ENCODE results near the gene NSMF.

Gene NSMF

DNA sequence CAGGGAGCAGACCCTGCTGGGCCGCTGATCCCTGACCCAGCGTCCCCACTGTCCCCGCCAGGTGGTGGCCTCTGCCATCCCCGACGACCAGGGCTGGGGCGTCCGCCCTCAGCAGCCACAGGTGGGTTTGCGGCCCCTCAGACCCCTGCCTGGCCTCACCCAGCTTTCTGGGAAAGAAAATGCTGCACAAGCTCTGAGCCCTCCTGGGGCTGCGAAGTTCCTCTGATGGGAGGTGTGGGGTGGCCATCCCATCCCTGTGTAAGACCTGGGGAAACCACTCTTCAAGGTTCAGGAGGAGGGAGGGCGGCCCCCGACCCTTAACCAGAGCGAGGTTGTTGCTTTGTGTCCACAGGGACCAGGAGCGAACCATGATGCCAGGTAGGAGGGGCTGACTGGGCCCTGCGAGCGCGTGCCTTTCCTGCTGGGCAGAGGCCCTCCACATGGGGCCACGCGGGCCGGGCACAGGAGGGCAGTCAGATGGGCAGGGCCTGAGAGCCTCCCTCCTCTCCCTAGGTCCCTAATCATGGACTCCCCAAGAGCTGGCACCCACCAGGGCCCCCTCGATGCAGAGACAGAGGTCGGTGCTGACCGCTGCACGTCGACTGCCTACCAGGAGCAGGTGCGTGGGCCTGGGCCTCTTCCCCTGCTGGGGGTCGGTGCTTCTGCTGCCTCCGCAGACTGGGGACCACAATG lies 28.3 kb downstream of the NSMF start:
- Histone ChIP-seq H3K4me1 (ENCODE audit: insufficient read depth, low read length) (no peaks in the 10 kb centered on the region; the same call in 1 of the 2 replicates), H3K36me3 (ENCODE audit: insufficient read depth, low read length) (no peaks in the 10 kb centered on the region), H3K9me3 (ENCODE audit: control insufficient read depth, insufficient read depth, low read length) (no peaks in the 10 kb centered on the region), H3K9ac (ENCODE audit: low read depth, low read length) (no peak overlapping the region)

DNA sequence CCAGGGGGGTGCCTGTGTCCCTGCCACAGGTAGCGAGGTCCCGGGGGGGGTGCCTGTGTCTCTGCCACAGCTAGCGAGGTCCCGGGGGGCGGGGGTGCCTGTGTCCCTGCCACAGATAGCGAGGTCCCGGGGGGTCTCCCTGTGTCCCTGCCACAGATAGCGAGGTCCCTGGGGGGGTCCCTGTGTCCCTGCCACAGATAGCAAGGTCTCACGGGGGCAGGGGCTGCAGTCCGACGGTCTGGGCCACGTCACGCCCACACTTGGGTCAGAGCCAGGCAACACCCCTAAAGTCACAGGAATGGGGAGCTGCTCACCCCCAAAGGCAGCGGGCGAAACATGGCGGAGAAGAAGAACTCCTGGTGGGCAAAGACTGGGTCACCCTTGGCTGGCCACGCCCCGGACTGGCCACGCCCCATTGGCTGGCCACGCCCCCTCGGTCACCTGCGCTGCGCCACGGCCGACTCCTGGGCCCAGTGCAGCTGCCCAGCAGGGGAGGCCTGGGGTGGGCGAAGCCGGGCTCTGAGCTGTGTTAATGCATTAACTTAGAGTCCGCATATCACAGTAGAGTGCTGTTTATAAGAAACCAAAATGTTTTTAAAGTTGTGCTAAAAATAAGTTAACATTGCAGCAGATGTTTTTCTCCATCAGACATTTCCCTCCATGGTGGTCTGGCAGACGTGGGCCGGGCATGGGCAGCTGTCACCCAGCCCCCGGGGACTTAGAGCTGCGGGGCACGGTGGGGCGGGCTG lies 29.0 kb downstream of the NSMF start:
- no peaks in the 10 kb centered on the region for H3K9me3 ChIP-seq (ENCODE audit: control insufficient read depth, insufficient read depth, low read length)
- H3K4me1 ChIP-seq (ENCODE audit: insufficient read depth, low read length), result no peaks in the 10 kb centered on the region; the same call in 1 of the 2 replicates
- no peaks in the 10 kb centered on the region for H3K36me3 ChIP-seq (ENCODE audit: insufficient read depth, low read length)
- no peak overlapping the region; the same call in 1 of the 2 replicates for H3K9ac ChIP-seq (ENCODE audit: low read depth, low read length)

GRCh38 chr9:137429546-137429890 lies 29.6 kb downstream of the NSMF start:
- H3K36me3 ChIP-seq (ENCODE audit: insufficient read depth, low read length), result no peaks in the 10 kb centered on the region
- H3K9ac ChIP-seq (ENCODE audit: low read depth, low read length), result no peak overlapping the region
- no peaks in the 10 kb centered on the region for H3K9me3 ChIP-seq (ENCODE audit: control insufficient read depth, insufficient read depth, low read length)
- no peaks in the 10 kb centered on the region; the same call in 1 of the 2 replicates for H3K4me1 ChIP-seq (ENCODE audit: insufficient read depth, low read length)

DNA sequence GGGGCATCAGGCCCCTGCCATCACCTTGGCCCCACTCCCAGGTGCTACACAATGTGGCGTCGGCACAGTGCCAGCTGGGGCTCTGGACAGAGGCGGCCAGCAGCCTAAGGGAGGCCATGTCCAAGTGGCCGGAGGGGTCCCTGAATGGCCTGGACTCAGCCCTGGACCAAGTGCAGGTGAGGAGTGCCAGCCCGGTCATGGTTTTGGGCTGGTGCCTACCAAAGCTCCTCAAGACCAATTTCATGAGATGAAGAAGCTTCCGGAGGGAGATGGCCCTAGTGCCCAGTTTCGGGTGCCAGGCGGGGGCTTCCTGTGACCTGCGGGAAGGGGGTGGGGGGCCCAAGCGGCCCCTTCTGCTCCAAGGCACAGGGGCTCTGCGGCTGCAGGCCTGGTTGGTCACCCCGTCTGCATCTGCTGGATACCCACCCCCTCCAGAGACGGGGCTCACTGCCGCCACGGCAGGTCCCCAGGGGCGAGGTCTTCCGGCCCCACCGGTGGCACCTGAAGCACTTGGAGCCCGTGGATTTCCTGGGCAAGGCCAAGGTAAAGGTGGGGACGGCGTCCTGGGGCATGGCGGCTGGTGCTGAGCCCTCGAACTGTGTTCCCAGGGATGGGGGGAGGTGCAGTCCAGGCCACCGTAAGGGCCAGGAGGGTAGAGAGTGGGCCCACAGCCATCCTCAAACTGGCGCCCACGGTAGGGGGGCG lies 30.1 kb downstream of the NSMF start:
- Histone ChIP-seq H3K4me1 (ENCODE audit: insufficient read depth, low read length) (no peaks in the 10 kb centered on the region; the same call in 1 of the 2 replicates), H3K36me3 (ENCODE audit: insufficient read depth, low read length) (no peaks in the 10 kb centered on the region), H3K9me3 (ENCODE audit: control insufficient read depth, insufficient read depth, low read length) (no peaks in the 10 kb centered on the region), H3K9ac (ENCODE audit: low read depth, low read length) (no peak overlapping the region)

DNA sequence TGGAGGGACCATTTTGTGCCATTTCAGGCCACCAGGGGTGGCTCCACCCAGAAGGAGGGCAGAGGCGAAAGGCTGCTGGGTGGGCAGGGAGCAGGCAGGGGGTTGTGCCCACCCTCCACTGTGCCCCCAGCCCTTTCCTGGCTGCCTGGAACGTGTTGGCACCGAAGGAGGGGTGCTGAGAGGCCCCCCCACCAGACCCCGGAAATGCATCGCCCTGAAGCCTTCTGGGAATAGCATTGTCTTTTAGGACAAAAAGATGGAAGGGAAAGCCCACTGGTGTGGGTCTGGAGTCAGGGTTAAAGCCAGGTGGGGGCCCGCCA lies 30.9 kb downstream of the NSMF start:
- Histone ChIP-seq H3K36me3 (ENCODE audit: insufficient read depth, low read length) (no peaks in the 10 kb centered on the region), H3K9me3 (ENCODE audit: control insufficient read depth, insufficient read depth, low read length) (no peaks in the 10 kb centered on the region), H3K9ac (ENCODE audit: low read depth, low read length) (no peak overlapping the region), H3K4me1 (ENCODE audit: insufficient read depth, low read length) (no peaks in the 10 kb centered on the region; the same call in 1 of the 2 replicates)

DNA sequence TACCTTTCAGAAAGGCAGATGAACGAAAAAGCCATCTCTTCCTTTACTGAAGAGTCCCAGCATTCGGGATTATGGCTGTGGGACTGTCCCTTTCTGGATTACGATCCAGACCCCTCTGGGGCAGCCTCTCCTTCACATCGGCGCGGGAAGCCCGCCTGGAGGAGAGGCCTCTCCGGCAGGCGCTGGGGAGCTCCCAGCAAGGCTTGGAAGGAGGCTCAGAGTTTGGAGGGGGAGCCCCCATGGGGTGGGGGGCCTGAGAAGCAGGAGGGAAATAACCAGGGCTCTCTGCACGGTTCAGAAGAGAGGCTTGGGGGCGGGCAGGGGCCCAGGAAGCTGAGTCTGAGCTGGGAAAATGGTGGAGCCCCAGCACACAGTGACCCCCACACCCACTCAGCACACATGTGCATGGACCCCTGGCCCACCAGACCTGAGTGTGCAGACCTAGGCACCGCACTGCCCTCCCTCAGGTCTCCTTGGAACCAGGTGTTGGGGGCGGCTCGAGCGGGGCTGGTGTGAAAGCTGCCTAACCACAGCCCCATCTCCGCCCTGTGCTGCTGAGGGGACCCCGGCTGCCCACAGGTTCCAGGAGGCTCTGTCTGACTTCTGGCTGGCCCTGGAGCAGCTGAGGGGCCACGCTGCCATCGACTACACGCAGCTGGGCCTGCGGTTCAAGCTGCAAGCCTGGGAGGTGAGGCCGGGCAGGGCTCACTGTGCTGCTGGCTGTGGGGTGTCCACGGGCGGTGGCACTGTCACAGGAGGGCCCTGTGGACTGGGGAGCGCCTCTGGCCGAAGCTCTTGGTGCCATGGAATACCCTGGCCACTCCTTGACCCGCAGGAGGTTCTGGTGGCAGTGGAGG lies 31.5 kb downstream of the NSMF start:
- H3K9me3 ChIP-seq (ENCODE audit: control insufficient read depth, insufficient read depth, low read length), result no peaks in the 10 kb centered on the region
- no peaks in the 10 kb centered on the region; the same call in 1 of the 2 replicates for H3K4me1 ChIP-seq (ENCODE audit: insufficient read depth, low read length)
- no peaks in the 10 kb centered on the region for H3K36me3 ChIP-seq (ENCODE audit: insufficient read depth, low read length)
- H3K9ac ChIP-seq (ENCODE audit: low read depth, low read length), result no peak overlapping the region

- Histone ChIP-seq H3K9ac (ENCODE audit: low read depth, low read length) (no peak overlapping the region), H3K36me3 (ENCODE audit: insufficient read depth, low read length) (no peaks in the 10 kb centered on the region), H3K9me3 (ENCODE audit: control insufficient read depth, insufficient read depth, low read length) (no peaks in the 10 kb centered on the region), H3K4me1 (ENCODE audit: insufficient read depth, low read length) (no peaks in the 10 kb centered on the region; the same call in 1 of the 2 replicates)
Measured at GRCh38 chr9:137426018-137426681, 33.0 kb downstream of the NSMF start.

GRCh38 chr9:137423514-137424291 lies 35.4 kb downstream of the NSMF start:
- no peaks in the 10 kb centered on the region for H3K9me3 ChIP-seq (ENCODE audit: control insufficient read depth, insufficient read depth, low read length)
- no peaks in the 10 kb centered on the region; the same call in 1 of the 2 replicates for H3K4me1 ChIP-seq (ENCODE audit: insufficient read depth, low read length)
- H3K36me3 ChIP-seq (ENCODE audit: insufficient read depth, low read length), result no peaks in the 10 kb centered on the region
- peak overlapping the region; percentile 74 for H3K9ac ChIP-seq (ENCODE audit: low read depth, low read length)

DNA sequence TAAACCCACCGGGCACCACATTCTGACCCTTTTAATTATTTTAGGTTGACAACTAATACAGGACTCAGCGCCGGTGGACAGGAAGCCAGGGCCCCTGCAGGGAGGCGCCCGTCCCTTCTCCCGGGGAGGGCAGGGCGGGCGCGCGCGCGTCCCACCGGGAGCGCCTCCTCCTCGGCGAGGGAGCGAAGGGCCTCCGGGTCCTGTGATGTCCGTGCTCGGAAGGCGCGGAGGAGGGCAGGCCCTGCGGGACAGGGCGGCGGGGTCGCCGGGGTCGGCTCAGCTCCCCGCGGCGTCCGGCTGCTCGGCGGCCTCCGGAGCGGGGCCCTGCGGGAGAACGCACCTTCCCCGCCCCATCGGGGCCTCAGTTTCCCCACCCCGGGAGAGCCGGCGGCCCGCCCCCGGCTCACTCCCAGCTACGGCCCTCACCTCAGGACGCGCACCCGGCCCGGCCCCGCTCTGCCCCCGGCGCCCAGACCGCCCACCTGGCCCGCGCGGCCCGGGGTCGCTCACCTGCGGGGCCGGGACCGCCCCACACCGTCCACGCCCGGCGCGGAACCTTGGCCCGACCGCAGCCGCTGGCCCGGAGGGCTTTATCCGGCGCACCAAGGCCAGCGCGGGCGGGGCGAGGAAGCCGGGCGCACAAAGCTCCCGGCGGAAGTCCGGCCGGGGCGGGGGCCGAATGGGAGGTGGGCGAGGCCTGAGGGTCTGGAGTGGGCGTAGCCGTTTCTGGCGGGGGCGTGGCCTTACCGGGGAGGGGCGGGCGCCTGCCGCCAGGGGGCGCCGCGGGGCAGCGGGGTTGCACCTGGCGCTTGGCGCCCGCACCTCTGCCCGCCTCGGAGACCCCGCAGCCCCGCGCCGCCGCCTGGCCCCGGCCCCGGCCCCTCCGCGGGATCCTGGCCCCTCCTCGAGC lies 36.3 kb downstream of the NSMF start, which contains the start of the genes EXD3 and NOXA1:
Gene EXD3, minus strand, starts transcription at position 559 of the 910 bp plus-strand sequence. CDS start 27,805 bp downstream, outside the sequence.
Gene NOXA1, plus strand, starts transcription at position 790 of the 910 bp plus-strand sequence. CDS start 137 bp downstream, outside the sequence.
- Histone ChIP-seq H3K36me3 (ENCODE audit: insufficient read depth, low read length) (no peaks in the 10 kb centered on the region), H3K9me3 (ENCODE audit: control insufficient read depth, insufficient read depth, low read length) (no peaks in the 10 kb centered on the region), H3K4me1 (ENCODE audit: insufficient read depth, low read length) (no peaks in the 10 kb centered on the region; the same call in 1 of the 2 replicates), H3K9ac (ENCODE audit: low read depth, low read length) (peak within 1 kb of the TSS; percentile 93)

- H3K4me1 ChIP-seq (ENCODE audit: insufficient read depth, low read length), result no peaks in the 10 kb centered on the region; the same call in 1 of the 2 replicates
- no peaks in the 10 kb centered on the region for H3K36me3 ChIP-seq (ENCODE audit: insufficient read depth, low read length)
- peak overlapping the region; percentile 93 for H3K9ac ChIP-seq (ENCODE audit: low read depth, low read length)
- H3K9me3 ChIP-seq (ENCODE audit: control insufficient read depth, insufficient read depth, low read length), result no peaks in the 10 kb centered on the region
Measured at GRCh38 chr9:137421838-137422603, 37.1 kb downstream of the NSMF start.

DNA sequence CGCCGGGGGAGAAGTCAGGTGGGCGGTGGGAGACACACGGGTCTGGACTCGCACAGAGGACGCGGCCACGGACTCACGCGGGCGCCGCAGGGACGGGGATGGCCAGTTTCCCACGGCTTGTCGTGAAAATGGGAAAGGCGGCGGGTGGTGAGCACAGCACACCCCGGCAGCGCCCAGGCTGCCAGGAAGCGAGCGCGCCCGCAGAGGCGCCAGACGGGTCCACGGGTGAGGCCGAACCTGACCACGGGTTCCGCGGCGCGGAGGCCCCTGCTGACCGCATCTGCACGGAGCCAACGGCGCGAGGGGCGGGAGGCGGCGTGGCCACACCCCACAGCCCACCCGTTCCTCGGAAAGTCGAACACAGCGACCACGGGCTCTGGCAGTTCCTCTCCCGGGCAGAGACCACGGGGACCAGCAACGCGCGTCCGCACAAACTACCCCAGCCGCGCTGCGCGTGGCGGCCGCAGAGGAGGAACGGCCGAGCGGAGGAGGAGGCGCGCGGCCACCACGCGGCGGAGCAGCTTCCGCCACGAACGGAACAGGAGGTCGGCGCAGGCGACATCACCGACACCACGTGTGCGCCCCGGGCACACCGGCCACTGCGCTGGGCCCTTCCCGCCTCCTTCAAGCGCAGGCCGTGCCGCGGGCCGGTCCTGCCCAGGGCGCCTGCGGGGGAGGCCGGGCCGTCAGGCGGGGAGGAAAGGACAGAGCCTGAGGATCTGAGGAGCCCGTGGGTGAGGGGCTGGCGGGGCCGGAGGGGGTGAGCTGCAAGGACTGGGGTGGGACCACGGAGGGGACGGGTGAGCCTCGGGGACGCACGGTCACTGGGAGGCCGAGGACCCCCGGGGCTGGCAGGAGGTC lies 41.7 kb downstream of the NSMF start:
- no peak overlapping the region for H3K9ac ChIP-seq (ENCODE audit: low read depth, low read length)
- H3K9me3 ChIP-seq (ENCODE audit: control insufficient read depth, insufficient read depth, low read length), result no peaks in the 10 kb centered on the region
- no peaks in the 10 kb centered on the region for H3K4me1 ChIP-seq (ENCODE audit: insufficient read depth, low read length)
- no peaks in the 10 kb centered on the region for H3K36me3 ChIP-seq (ENCODE audit: insufficient read depth, low read length)

Data from ES-I3 (cell line).